Mesendoderm (in vitro differentiated cells): ENCODE results near the gene OPN5. TPM values are rescaled to one million over a fixed set of nuclear protein-coding genes. Genes with fewer than 3 reads are reported as not detected.

Experiments
- DNase-seq: peaks from one replicate; pipeline ENCODE4 v3.0.0; 2013
- H2AK5ac ChIP-seq: 2 replicates; pipeline ENCODE4 v1.6.1; 2013; ENCODE audit warnings: low read length, inconsistent platforms
- H2BK120ac ChIP-seq: 2 replicates; pipeline ENCODE4 v1.6.1; 2013; ENCODE audit warnings: low read depth, mild to moderate bottlenecking, low read length, moderate library complexity, mixed read lengths
- H2BK15ac ChIP-seq: replicated peaks from 2 replicates; pipeline ENCODE4 v1.6.1; 2013; ENCODE audit warnings: low read depth, mild to moderate bottlenecking, moderate library complexity
- H2BK5ac ChIP-seq: 2 replicates; pipeline ENCODE4 v1.6.1; 2013; ENCODE audit warnings: low read length, inconsistent platforms
- H3K18ac ChIP-seq: 2 replicates; pipeline ENCODE4 v1.6.1; 2013; ENCODE audit warnings: mild to moderate bottlenecking, low read length, mixed read lengths
- H3K23ac ChIP-seq: one replicate; pipeline ENCODE4 v1.6.1; 2013; ENCODE audit warnings: low read length
- H3K27ac ChIP-seq: 2 replicates; pipeline ENCODE4 v1.5.1; 2013; ENCODE audit warnings: low read depth, mild to moderate bottlenecking, inconsistent platforms, low read length, moderate library complexity
- H3K27me3 ChIP-seq: 2 replicates; pipeline ENCODE4 v1.6.1; 2013; ENCODE audit warnings: low read length, control low read depth, mild to moderate bottlenecking, inconsistent platforms; ENCODE audit not compliant: insufficient read depth, poor library complexity
- H3K36me3 ChIP-seq: 2 replicates; pipeline ENCODE4 v1.6.1; 2013; ENCODE audit warnings: low read length, inconsistent platforms; ENCODE audit not compliant: control insufficient read depth, insufficient read depth
- H3K4ac ChIP-seq: one replicate; pipeline ENCODE4 v1.6.1; 2013; ENCODE audit warnings: low read depth, mild to moderate bottlenecking, low read length, moderate library complexity
- H3K4me1 ChIP-seq: 2 replicates; pipeline ENCODE4 v1.6.1; 2013; ENCODE audit warnings: low read depth, low read length, inconsistent platforms; ENCODE audit not compliant: control insufficient read depth
- H3K4me2 ChIP-seq: 2 replicates; pipeline ENCODE4 v1.6.1; 2013; ENCODE audit warnings: low read length
- H3K4me3 ChIP-seq: 2 replicates; pipeline ENCODE4 v1.5.1; 2013; ENCODE audit warnings: mild to moderate bottlenecking, low read length
- H3K56ac ChIP-seq: one replicate; pipeline ENCODE4 v1.6.1; 2013; ENCODE audit warnings: low read length
- H3K79me1 ChIP-seq: 2 replicates; pipeline ENCODE4 v1.6.1; 2013; ENCODE audit warnings: low read length, inconsistent platforms
- H3K79me2 ChIP-seq: 2 replicates; pipeline ENCODE4 v1.6.1; 2013; ENCODE audit warnings: mild to moderate bottlenecking, low read length; ENCODE audit not compliant: control insufficient read depth, insufficient read depth
- H3K9ac ChIP-seq: 2 replicates; pipeline ENCODE4 v1.6.1; 2013; ENCODE audit warnings: low read length, inconsistent platforms
- H4K5ac ChIP-seq: one replicate; pipeline ENCODE4 v1.6.1; 2013; ENCODE audit warnings: low read length
- H4K8ac ChIP-seq: one replicate; pipeline ENCODE4 v1.6.1; 2013; ENCODE audit warnings: low read depth, mild to moderate bottlenecking, control low read depth, low read length, moderate library complexity
- WGBS: extraction: QIAGEN DNeasy Blood & Tissue Kit; methylation state at CpG from one replicate; pipeline ENCODE4 v1.1.7; 2013; ENCODE audit warnings: low lambda C conversion rate, missing lambda C conversion rate; ENCODE audit not compliant: insufficient coverage; ENCODE audit errors: extremely low coverage; 5-methylcytosine and 5-hydroxymethylcytosine counted together
- polyA plus RNA-seq, 2 experiments: library from polyadenylated mRNA; stranded (reverse); fragments of 200-250 nt; gene quantifications; one replicate each; pipeline ENCODE4 v1.2.3, GENCODE V29; 2013

Gene OPN5
- polyA plus RNA-seq (2013, experiment 1 of 2), result not detected
- not detected for polyA plus RNA-seq (2013, experiment 2 of 2)

GRCh38 chr6:47781732-47782131, at the start of gene OPN5:
Gene OPN5 (plus strand): TSS chr6:47782032. CDS start chr6:47782067, 35 bp downstream.
- no peak within 1 kb of the TSS for H2BK120ac ChIP-seq
- H2BK5ac ChIP-seq, result no peak within 1 kb of the TSS
- H3K56ac ChIP-seq, result no peak within 1 kb of the TSS
- H3K4ac ChIP-seq, result no peak within 1 kb of the TSS
- H3K27me3 ChIP-seq, result no peaks in the 10 kb centered on the region
- no peak within 1 kb of the TSS for H3K23ac ChIP-seq
- H4K5ac ChIP-seq, result no peak within 1 kb of the TSS
- no peaks in the 10 kb centered on the region for H3K4me1 ChIP-seq
- no peaks in the 10 kb centered on the region for H3K79me1 ChIP-seq
- no peak within 1 kb of the TSS for H3K18ac ChIP-seq
- no peak within 1 kb of the TSS for H3K27ac ChIP-seq
- H3K4me3 ChIP-seq, result no peak within 1 kb of the TSS
- no peak within 1 kb of the TSS for H3K4me2 ChIP-seq
- no peaks in the 10 kb centered on the region for H3K36me3 ChIP-seq
- H2BK15ac ChIP-seq, result no peak within 1 kb of the TSS
- DNase-seq, result no peak
- H2AK5ac ChIP-seq, result no peak within 1 kb of the TSS
- no peak within 1 kb of the TSS for H3K9ac ChIP-seq
- no peak within 1 kb of the TSS for H4K8ac ChIP-seq
- no CpG with 5 or more reads among the region's 8 CpGs for WGBS
- H3K79me2 ChIP-seq, result no peaks in the 10 kb centered on the region

- no peak overlapping the region for H3K4me2 ChIP-seq
- H3K9ac ChIP-seq, result no peak overlapping the region
- no CpG with 5 or more reads among the region's 2 CpGs for WGBS
- no peak overlapping the region for H2AK5ac ChIP-seq
- H3K4ac ChIP-seq, result no peak overlapping the region
- H3K27me3 ChIP-seq, result no peaks in the 10 kb centered on the region
- no peak overlapping the region for H3K27ac ChIP-seq
- H3K4me3 ChIP-seq, result no peak overlapping the region
- H3K18ac ChIP-seq, result peak overlapping the region; percentile 18
- H3K23ac ChIP-seq, result no peak overlapping the region
- no peaks in the 10 kb centered on the region for H3K79me1 ChIP-seq
- H3K4me1 ChIP-seq, result peaks cover 7% of the 10 kb centered on the region
- no peak overlapping the region for H4K5ac ChIP-seq
- no peaks in the 10 kb centered on the region for H3K36me3 ChIP-seq
- no peak overlapping the region for H2BK120ac ChIP-seq
- H4K8ac ChIP-seq, result no peak overlapping the region
- H2BK5ac ChIP-seq, result no peak overlapping the region
- peak overlapping the region; percentile 57 for H2BK15ac ChIP-seq
- H3K56ac ChIP-seq, result peak overlapping the region; percentile 9
- DNase-seq, result peak; percentile 66
- H3K79me2 ChIP-seq, result no peaks in the 10 kb centered on the region
Observed at GRCh38 chr6:47733879-47734558, 47.8 kb upstream of the OPN5 start.

GRCh38 chr6:47734831-47735481, 46.9 kb upstream of the OPN5 start:
- Histone ChIP-seq H3K4me3 (no peak overlapping the region), H3K79me2 (no peaks in the 10 kb centered on the region), H4K5ac (no peak overlapping the region), H3K79me1 (no peaks in the 10 kb centered on the region), H3K9ac (no peak overlapping the region), H3K27ac (peak overlapping the region; percentile 63), H3K27me3 (no peaks in the 10 kb centered on the region), H2BK120ac (no peak overlapping the region), H2AK5ac (no peak overlapping the region), H3K56ac (peak overlapping the region; percentile 62), H3K36me3 (no peaks in the 10 kb centered on the region), H3K4me1 (peaks cover 7% of the 10 kb centered on the region), H4K8ac (no peak overlapping the region), H2BK5ac (peak overlapping the region; percentile 35), H3K4me2 (no peak overlapping the region), H3K23ac (no peak overlapping the region), H3K18ac (peak overlapping the region; percentile 75), H2BK15ac (no peak overlapping the region), H3K4ac (peak overlapping the region; percentile 36)
- peak; percentile 89 for DNase-seq
- no CpG with 5 or more reads among the region's 4 CpGs for WGBS

DNA sequence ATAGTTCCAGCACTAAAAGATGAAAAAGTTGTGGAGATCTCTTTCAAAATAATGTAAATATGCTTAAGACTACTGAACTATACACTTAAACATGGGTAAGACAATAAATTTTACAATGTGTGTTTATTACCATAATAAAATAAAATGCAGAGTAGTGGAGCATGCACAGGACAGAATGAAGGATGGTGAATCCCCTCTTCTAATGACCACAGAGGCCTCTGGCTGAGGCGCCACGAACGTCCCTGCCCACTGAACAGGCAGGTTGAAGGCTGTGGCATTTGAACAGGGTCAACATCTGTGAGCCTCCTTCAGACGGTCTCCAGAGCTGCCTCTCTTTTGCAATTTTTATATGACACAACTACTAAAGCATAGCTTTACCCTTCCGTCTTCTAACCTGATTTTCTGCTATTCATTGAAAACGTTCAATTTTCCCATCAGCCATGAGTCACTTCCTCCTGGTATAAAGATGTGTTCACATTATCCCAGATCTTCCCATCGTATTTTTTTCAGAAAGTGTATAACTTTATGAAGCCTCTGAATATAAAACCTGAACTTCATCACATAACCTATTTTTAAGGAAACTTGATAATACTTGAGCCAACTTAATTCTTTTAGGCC, 45.6 kb upstream of the OPN5 start:
- Histone ChIP-seq H2AK5ac (no peak overlapping the region), H3K27ac (no peak overlapping the region), H2BK5ac (no peak overlapping the region), H4K5ac (no peak overlapping the region), H3K56ac (no peak overlapping the region), H2BK15ac (no peak overlapping the region), H3K79me1 (no peaks in the 10 kb centered on the region), H3K36me3 (no peaks in the 10 kb centered on the region), H3K4me2 (no peak overlapping the region), H4K8ac (no peak overlapping the region), H3K4ac (no peak overlapping the region), H3K9ac (no peak overlapping the region), H3K4me1 (peaks cover 7% of the 10 kb centered on the region), H3K79me2 (no peaks in the 10 kb centered on the region), H3K18ac (no peak overlapping the region), H3K27me3 (no peaks in the 10 kb centered on the region), H3K4me3 (no peak overlapping the region), H2BK120ac (no peak overlapping the region), H3K23ac (no peak overlapping the region)
- no peak for DNase-seq
- no CpG with 5 or more reads among the region's 7 CpGs for WGBS

- Histone ChIP-seq H3K56ac (no peak overlapping the region), H4K8ac (no peak overlapping the region), H3K9ac (no peak overlapping the region), H2BK15ac (no peak overlapping the region), H3K4me1 (peaks cover 7% of the 10 kb centered on the region), H4K5ac (no peak overlapping the region), H3K23ac (no peak overlapping the region), H3K4ac (peak overlapping the region; percentile 2), H2AK5ac (no peak overlapping the region), H3K4me2 (no peak overlapping the region), H3K79me1 (no peaks in the 10 kb centered on the region), H3K36me3 (no peaks in the 10 kb centered on the region), H3K27ac (no peak overlapping the region), H2BK5ac (no peak overlapping the region), H3K27me3 (no peaks in the 10 kb centered on the region), H3K18ac (no peak overlapping the region), H3K4me3 (no peak overlapping the region), H2BK120ac (no peak overlapping the region), H3K79me2 (no peaks in the 10 kb centered on the region)
- DNase-seq, result no peak
- WGBS, result no CpG with 5 or more reads among the region's 2 CpGs
Observed at GRCh38 chr6:47737406-47737805, 44.4 kb upstream of the OPN5 start.
